OCI-LY1 (cell line): ENCODE measurements around the gene FBXO30.

Experiments
- CTCF ChIP-seq: fragments of 200-600 bp; sonication (generic), shearing (Covaris generic); IDR thresholded peaks from 2 replicates; pipeline ENCODE4 v1.5.1; 2017; ENCODE audit warnings: mild to moderate bottlenecking, antibody characterized with exemption, low read length, moderate library complexity, mixed read lengths
- EZH2 ChIP-seq: fragments of 200-600 bp; sonication (generic), shearing (Covaris generic); IDR thresholded peaks from 2 replicates; pipeline ENCODE4 v1.8.0; 2017; ENCODE audit warnings: borderline replicate concordance, mixed run types, mild to moderate bottlenecking, antibody characterized with exemption, low read length, moderate library complexity, mixed read lengths

DNA sequence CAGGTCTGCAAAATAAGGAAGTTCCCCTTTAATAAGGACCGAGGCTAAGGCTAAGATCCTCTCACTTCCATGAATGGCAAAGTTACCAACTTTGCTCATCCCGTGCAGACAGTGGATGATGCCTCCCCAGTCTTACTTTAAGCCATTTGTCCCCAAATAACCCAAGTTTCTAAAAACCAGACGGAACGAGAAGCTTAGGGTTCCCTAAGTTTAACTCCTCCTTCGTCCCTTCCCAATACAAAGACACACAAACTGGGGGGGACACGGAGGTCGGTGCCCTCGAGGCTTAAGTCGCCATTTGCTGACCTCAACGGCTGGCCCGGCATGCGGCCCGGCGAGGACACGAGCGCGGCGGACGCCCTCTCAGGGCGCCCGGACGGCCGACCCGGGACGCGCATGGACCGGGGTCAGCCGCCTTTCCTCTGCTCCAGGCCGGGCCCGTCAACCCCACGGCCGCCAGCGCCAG, 527 bp downstream of the FBXO30 start:
- TF ChIP-seq CTCF (no peak), EZH2 (no peak)
